ENCODE results near the gene RNF112.
"Not testable (repeated sequence)": the region's sequence is repeated elsewhere in the genome, so short reads cannot be mapped to it uniquely, and the experiment has no call there.

Gene RNF112

DNA sequence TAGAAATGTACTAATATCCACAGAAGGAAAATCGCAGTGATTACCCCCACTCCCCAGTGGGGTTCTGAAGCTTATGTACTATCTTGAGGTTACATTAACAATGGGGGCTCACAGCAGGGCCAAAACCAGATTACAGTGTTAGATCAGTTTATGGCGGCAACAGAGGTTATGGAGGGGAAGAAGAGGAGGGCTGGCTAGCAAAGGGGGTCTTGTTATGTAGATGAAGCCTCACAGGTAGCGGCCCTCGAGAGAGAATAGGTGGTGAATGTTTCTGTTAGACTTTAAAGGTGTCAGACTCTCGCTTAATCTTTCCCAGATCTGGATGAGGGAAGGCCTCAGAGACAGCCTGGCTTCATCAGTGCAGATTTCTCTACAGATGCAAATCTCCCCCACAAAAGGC, 22.2 kb downstream of the RNF112 start:
- no peaks in the 10 kb centered on the region for H3K36me3 Mint-ChIP-seq (ENCODE audit: low read depth)
- no peak overlapping the region for H3K27ac Mint-ChIP-seq
- H3K9me3 Mint-ChIP-seq, result no peaks in the 10 kb centered on the region
- no peaks in the 10 kb centered on the region for H3K27me3 Mint-ChIP-seq
- no peaks in the 10 kb centered on the region for H3K4me1 Mint-ChIP-seq (ENCODE audit: low read depth)
- no peak overlapping the region for H3K4me3 Mint-ChIP-seq

DNA sequence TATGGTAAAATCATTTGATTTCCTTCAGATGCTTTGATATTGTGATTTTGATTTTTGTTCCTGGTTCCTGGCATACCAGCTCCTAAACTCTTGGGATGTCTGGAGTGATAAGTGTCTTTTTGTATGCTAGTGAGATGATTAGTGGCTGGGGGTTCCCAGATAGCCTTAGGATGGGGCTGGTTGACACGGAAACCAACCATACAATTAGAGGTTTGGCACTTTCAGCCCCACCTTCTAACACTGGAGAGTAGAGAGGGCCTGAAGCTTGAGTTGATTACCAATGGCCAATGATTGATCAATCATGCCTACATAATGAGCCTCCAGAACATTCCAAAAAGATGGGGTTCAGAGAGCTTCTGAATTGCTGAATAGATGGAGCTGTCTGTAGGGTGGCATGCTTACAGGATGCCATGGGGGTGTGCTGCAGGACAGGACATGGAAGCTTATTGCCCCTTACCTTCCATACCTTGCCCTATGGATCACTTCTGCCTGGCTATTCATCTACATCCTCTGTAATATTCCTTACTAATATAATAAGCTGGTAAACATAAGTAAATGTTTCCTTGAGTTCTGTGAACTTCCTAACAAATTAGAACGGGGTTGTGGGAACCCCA, 22.8 kb downstream of the RNF112 start:
- H3K36me3 Mint-ChIP-seq (ENCODE audit: low read depth), result no peaks in the 10 kb centered on the region
- no peaks in the 10 kb centered on the region for H3K27me3 Mint-ChIP-seq
- no peaks in the 10 kb centered on the region for H3K9me3 Mint-ChIP-seq
- H3K27ac Mint-ChIP-seq, result no peak overlapping the region
- no peaks in the 10 kb centered on the region for H3K4me1 Mint-ChIP-seq (ENCODE audit: low read depth)
- no peak overlapping the region for H3K4me3 Mint-ChIP-seq

DNA sequence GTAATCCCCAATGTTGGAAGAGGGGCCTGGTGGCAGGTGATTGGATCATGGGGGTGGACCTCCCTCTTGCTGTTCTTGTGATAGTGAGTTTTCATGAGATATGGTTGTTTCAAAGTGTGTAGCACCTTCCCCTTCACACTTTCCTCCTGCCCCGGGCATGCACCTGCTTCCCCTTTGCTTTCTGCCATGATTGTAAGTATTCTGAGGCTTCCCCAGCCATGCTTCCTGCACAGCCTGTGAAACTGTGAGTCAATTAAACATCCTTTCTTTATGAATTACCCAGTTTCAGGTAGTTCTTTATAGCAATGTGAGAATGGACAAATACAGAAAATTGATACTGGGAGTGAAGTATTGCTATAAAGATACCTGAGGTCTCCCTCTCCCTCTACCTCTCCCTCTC, 29.4 kb downstream of the RNF112 start:
- Mint-ChIP-seq H3K27me3 (peaks cover 12% of the 10 kb centered on the region), H3K4me1 (ENCODE audit: low read depth) (no peaks in the 10 kb centered on the region), H3K27ac (no peak overlapping the region), H3K4me3 (no peak overlapping the region), H3K36me3 (ENCODE audit: low read depth) (no peaks in the 10 kb centered on the region), H3K9me3 (peaks cover 10% of the 10 kb centered on the region)

DNA sequence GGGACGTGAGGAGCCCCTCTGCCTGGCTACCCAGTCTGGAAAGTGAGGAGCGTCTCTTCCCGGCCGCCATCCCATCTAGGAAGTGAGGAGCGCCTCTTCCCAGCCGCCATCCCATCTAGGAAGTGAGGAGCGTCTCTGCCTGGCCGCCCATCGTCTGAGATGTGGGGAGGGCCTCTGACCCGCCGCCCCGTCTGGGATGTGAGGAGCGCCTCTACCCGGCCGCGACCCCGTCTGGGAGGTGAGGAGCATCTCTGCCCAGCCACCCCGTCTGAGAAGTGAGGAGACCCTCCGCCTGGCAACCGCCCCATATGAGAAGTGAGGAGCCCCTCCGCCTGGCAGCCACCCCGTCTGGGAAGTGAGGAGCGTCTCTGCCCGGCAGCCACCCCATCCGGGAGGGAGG, 30.3 kb downstream of the RNF112 start:
- Mint-ChIP-seq H3K9me3 (peaks cover 14% of the 10 kb centered on the region), H3K27me3 (peaks cover 12% of the 10 kb centered on the region)
- not testable (repeated sequence) for H3K4me1 Mint-ChIP-seq (ENCODE audit: low read depth); H3K36me3 Mint-ChIP-seq (ENCODE audit: low read depth); H3K27ac Mint-ChIP-seq; H3K4me3 Mint-ChIP-seq

DNA sequence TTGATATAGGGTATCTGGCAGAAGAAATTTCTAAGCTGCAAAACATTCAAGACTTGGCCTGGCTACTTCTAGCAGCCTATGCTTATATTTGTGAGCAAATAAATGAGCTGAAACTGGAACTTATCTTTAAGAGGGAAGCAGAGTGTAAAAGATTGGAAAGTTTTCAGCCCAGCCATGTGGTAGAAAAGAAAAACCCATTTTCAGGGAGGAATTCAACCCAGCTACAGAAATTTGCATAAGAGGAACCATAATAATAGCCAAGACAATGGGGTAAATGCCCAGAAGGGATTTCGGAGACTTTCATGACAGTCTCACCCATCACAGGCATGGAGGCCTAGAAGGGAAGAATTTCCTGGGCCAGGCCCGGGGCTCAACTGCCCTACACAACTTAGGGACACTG, 31.7 kb downstream of the RNF112 start:
- no peaks in the 10 kb centered on the region for H3K36me3 Mint-ChIP-seq (ENCODE audit: low read depth)
- peaks cover 17% of the 10 kb centered on the region for H3K27me3 Mint-ChIP-seq
- H3K9me3 Mint-ChIP-seq, result peaks cover 14% of the 10 kb centered on the region
- no peaks in the 10 kb centered on the region for H3K4me1 Mint-ChIP-seq (ENCODE audit: low read depth)
- no peak overlapping the region for H3K4me3 Mint-ChIP-seq
- no peak overlapping the region for H3K27ac Mint-ChIP-seq

DNA sequence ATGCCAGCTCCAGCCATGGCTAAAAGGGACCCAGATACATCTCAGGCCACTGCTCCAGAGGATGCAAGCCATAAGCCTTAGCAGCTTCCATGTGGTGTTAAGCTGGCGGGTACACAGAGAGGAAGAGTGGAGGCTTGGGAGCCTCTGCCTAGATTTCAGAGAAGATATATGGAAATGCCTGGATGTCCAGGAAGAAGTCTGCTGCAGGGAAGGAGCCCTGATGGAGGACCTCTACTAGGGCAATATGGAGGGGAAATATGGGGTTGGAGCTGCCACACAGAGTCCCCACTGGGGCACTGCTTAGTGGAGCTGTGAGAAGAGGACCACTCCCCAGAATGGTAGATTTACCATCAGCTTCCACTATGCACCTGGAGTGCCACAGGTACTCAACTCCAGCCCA, 32.1 kb downstream of the RNF112 start:
- Mint-ChIP-seq H3K9me3 (peaks cover 14% of the 10 kb centered on the region), H3K27ac (no peak overlapping the region), H3K4me1 (ENCODE audit: low read depth) (no peaks in the 10 kb centered on the region), H3K27me3 (peaks cover 17% of the 10 kb centered on the region), H3K4me3 (no peak overlapping the region), H3K36me3 (ENCODE audit: low read depth) (no peaks in the 10 kb centered on the region)

DNA sequence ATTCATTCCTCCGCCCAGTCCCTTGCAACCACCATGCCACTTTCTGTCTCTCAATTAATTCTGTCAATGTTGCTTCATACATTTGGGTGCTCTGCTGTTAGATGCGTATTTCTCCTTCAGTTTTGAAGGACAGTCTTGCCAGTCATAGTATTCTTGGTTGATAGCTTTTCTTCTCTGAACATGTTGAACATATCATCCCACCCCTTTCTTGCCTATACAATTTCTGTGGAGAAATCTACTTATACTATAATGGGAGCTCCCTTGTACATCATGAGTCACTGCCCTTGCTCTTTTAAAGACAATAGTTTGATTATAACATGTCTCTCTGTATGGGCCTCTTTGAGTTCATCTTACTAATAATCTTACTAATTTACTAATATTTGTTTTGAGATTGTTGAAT, 34.1 kb downstream of the RNF112 start:
- Mint-ChIP-seq H3K4me3 (no peak overlapping the region), H3K9me3 (peaks cover 14% of the 10 kb centered on the region), H3K27ac (no peak overlapping the region), H3K4me1 (ENCODE audit: low read depth) (no peaks in the 10 kb centered on the region), H3K36me3 (ENCODE audit: low read depth) (no peaks in the 10 kb centered on the region), H3K27me3 (peaks cover 29% of the 10 kb centered on the region)

DNA sequence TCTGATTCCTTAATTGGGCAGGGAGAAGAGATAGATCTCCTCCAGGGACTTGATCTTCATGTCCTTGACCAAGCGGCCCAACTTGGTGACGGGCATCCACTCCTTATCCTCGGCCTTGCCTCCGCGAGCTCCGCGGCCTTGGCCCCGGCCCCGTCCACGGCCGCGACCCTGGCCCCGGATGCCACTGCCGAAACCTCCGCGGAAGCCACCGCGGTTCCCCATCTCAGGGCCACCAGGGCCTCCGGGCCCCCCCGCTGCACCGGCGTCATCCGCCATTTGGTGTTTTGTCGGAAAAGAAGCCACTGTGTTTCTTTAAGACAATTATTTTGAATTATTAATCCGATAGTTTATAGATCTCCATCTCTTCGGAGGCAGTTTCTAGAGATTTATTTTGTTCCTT, 35.5 kb downstream of the RNF112 start:
- H3K4me1 Mint-ChIP-seq (ENCODE audit: low read depth); H3K4me3 Mint-ChIP-seq; H3K27ac Mint-ChIP-seq; H3K36me3 Mint-ChIP-seq (ENCODE audit: low read depth): not testable (repeated sequence)
- Mint-ChIP-seq H3K27me3 (peaks cover 29% of the 10 kb centered on the region), H3K9me3 (peaks cover 14% of the 10 kb centered on the region)

DNA sequence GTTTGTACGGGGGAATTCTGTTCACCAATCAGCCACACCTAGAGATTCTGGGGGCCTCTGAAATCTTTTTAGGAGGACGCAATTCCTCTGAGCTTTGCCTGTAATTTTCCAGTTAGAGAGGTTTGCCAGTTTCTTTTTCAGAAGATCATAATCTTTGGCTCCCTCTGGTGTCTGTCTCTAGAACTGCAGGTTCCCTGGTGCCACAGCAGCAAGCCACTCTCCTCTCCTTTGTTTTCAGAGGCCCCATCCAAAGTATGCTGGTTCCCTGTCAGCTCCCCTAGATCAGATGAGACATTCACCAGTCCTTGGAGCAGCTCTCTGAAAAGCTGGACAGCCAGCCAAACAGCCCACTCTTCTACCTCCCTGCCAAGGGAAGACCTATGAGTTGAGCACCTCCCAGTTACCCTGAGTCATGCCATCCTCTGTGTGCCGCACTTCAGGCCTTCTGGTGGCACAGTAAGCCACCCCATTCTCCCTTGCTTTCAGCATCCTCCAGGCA, 36.1 kb downstream of the RNF112 start:
- H3K4me3 Mint-ChIP-seq, result no peak overlapping the region
- H3K36me3 Mint-ChIP-seq (ENCODE audit: low read depth), result no peaks in the 10 kb centered on the region
- H3K4me1 Mint-ChIP-seq (ENCODE audit: low read depth), result no peaks in the 10 kb centered on the region
- peaks cover 33% of the 10 kb centered on the region for H3K27me3 Mint-ChIP-seq
- H3K27ac Mint-ChIP-seq, result no peak overlapping the region
- peaks cover 14% of the 10 kb centered on the region for H3K9me3 Mint-ChIP-seq

DNA sequence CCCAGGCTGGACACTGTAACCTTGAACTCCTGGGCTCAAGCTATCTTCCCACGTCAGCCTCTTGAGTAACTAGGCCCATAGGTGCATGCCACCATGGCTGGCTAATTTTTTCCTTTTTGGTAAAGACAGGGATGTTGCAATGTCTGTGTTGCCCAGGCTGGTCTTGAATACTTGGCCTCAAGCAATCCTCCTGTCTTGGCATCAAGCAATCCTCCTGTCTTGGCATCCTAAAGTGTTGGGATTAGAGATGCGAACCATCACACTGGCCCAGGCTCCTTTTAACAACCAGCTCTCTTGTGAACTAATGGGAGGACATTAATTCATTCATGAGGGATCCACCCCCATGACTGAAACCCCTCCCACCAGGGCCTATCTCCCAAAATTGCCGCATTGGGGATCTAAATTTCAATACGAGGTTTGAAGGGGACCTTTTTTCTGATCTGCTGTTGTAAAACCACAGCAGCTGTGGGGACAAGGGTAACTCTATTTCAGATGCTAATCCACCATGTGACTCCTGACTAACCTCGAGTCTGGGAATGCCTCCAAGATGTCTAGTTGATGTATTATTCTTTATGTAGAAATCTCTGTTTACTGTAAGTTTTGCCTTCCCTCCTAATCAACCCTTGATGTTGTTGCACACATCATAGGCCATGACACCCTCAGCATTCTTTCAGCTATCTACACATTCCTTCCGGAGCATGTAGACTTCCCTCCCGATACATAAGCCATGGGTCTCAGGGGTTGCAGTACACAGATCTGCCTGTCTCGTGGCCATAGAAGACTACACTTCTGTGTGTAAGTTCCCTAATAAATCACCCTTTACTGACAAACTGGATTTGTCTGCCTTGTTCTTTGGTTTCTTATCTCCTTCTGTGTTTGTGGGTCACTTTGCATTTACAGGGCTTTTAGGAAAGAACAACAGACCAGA, 37.6 kb downstream of the RNF112 start:
- H3K4me3 Mint-ChIP-seq, result no peak overlapping the region
- peaks cover 35% of the 10 kb centered on the region for H3K27me3 Mint-ChIP-seq
- no peaks in the 10 kb centered on the region for H3K4me1 Mint-ChIP-seq (ENCODE audit: low read depth)
- no peak overlapping the region for H3K27ac Mint-ChIP-seq
- H3K36me3 Mint-ChIP-seq (ENCODE audit: low read depth), result no peaks in the 10 kb centered on the region
- peaks cover 8% of the 10 kb centered on the region for H3K9me3 Mint-ChIP-seq

DNA sequence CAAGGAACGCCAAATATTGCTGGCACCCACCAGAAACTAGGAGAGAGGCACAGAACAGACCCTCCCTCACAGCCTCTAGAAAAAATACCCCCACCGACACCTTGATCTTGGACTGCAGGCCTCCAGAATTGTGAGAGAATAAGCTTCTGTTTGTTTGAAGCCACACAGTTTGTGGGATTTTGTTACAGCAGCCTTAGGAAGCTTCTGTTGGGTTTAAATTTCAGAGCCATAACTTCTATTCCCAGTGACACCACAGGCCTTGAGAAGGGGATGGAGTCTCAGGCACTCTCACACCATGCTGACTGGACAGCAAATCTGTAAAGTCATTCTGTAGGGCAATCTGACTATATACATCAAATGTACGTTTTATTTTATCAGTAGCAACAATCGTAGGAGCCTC, 38.6 kb downstream of the RNF112 start:
- H3K4me3 Mint-ChIP-seq, result no peak overlapping the region
- H3K9me3 Mint-ChIP-seq, result peaks cover 8% of the 10 kb centered on the region
- peaks cover 33% of the 10 kb centered on the region for H3K27me3 Mint-ChIP-seq
- H3K4me1 Mint-ChIP-seq (ENCODE audit: low read depth), result no peaks in the 10 kb centered on the region
- no peak overlapping the region for H3K27ac Mint-ChIP-seq
- no peaks in the 10 kb centered on the region for H3K36me3 Mint-ChIP-seq (ENCODE audit: low read depth)

DNA sequence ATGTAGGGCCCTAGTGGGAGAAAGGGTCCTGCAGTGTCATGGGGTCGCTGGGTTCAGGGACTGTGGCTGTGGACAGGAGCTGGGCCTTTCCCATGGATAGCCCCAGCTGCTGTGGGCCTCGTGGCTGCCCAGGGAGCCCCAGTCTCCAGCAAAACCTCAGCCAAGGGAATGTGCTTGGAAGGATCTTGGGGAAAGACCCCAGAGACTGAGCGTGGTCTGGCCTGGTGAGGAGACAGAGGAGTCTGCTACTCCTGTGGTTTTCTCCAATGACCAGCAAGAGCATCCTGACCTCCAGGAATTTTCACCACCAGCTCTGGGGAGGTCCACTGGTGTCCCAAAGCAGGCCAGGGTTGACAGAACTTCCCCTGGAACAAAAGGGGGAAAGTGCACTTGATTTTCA, 42.3 kb downstream of the RNF112 start:
- H3K27ac Mint-ChIP-seq, result no peak overlapping the region
- no peaks in the 10 kb centered on the region for H3K9me3 Mint-ChIP-seq
- no peak overlapping the region for H3K4me3 Mint-ChIP-seq
- peaks cover 35% of the 10 kb centered on the region for H3K27me3 Mint-ChIP-seq
- no peaks in the 10 kb centered on the region for H3K36me3 Mint-ChIP-seq (ENCODE audit: low read depth)
- H3K4me1 Mint-ChIP-seq (ENCODE audit: low read depth), result peaks cover 9% of the 10 kb centered on the region

DNA sequence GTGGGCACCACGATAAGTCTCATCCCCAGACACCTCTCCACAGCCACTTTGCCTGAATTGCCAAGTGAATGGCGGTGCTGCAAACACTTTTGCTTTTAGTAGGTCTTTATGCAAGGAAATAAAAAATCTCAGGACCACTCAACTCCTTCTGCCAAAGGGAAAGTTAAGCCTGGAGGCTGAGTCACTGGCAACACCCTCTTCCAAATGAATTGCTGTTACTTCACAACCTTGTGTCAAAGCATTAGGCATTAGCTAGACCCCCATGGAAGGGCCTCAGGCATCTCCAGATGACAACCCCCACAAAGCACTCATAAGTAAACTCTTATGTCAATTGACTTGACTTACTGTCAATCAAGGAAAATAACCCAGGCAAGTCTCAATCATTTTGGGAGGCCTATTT, 43.0 kb downstream of the RNF112 start:
- H3K27me3 Mint-ChIP-seq, result peaks cover 31% of the 10 kb centered on the region
- H3K4me1 Mint-ChIP-seq (ENCODE audit: low read depth), result peaks cover 17% of the 10 kb centered on the region
- no peak overlapping the region for H3K4me3 Mint-ChIP-seq
- no peak overlapping the region for H3K27ac Mint-ChIP-seq
- H3K36me3 Mint-ChIP-seq (ENCODE audit: low read depth), result no peaks in the 10 kb centered on the region
- H3K9me3 Mint-ChIP-seq, result no peaks in the 10 kb centered on the region

DNA sequence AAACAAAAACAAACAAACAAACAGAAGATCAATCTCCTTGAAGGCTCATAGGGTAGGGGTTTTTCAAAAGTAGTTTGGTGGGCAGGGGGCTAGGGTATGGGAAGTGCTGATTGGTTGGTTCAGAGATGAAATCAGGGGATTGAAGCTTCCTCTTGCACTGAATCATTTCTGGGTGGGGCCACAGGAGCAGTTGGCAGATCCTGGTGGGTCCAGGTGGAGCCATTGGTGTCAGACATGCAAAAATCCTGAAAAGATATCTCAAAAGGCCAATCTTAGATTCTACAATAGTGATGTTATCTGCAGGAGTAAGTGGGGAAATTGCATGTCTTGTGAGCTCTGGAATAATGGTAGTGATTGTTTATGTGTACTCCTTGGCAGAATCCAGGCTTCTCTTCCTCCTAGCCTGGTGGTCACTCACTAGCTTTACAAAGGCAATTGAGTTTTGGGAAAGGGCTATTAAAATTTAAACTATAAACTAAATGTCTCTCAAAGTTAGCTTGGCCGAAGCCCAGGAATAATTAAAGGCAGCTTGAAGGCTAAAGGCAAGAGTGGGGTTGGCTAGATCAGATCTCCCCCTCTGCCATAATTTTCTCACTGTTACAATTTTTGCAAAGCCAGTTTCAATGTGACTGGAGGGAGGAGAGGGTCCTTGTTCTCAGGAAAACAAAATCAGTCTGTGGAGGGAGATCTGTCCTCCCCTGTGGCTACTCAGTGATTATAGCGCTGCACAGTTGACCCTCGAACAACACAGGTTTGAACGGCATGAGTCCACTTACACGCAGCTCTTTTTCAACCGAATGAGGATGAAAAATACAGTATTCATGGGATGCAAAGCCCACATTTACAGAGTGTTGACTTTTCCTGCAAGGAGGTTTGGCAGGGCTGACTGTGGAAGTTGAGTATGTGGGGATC, 45.2 kb downstream of the RNF112 start:
- Mint-ChIP-seq H3K27ac (no peak overlapping the region), H3K9me3 (no peaks in the 10 kb centered on the region), H3K27me3 (peaks cover 23% of the 10 kb centered on the region), H3K36me3 (ENCODE audit: low read depth) (no peaks in the 10 kb centered on the region), H3K4me3 (no peak overlapping the region), H3K4me1 (ENCODE audit: low read depth) (peaks cover 30% of the 10 kb centered on the region)

DNA sequence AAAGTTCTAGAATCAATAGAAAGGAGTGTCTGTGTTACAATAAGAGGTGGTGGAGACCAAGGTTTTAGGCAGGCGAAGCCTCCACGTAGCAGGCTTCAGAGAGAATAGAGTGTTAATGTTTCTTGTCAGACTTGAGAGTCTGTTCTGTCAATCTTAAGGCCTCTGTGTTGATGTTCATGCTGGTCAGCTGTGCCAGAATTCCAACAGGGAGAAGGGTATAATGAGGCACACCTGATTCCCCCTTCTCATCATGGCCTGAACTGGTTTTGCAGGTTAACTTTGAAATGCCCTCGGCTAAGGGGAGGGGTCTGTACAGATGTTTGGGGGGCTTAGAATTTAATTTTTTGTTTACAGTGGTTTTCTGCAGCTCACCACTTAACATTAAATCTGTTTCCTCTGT, 46.0 kb downstream of the RNF112 start:
- H3K36me3 Mint-ChIP-seq (ENCODE audit: low read depth), result no peaks in the 10 kb centered on the region
- H3K27ac Mint-ChIP-seq, result no peak overlapping the region
- H3K4me1 Mint-ChIP-seq (ENCODE audit: low read depth), result peaks cover 34% of the 10 kb centered on the region
- H3K9me3 Mint-ChIP-seq, result no peaks in the 10 kb centered on the region
- H3K4me3 Mint-ChIP-seq, result no peak overlapping the region
- H3K27me3 Mint-ChIP-seq, result peaks cover 20% of the 10 kb centered on the region

Data from stimulated activated naive CD8-positive, alpha-beta T cell treated with anti-CD3 and anti-CD28 coated beads, Interleukin-15, Interleukin-2, amounts not matched to agents 100 ng/mL and 50 ng/mL, for 24 hours (primary cell).